CD4-positive, alpha-beta T cell (primary cell): ENCODE results near the gene BCS1L. TPM values are rescaled to one million over a fixed set of nuclear protein-coding genes. Genes with fewer than 3 reads are reported as not detected.

Source experiments
- ATAC-seq: fragments of 200-7000 bp; cut with Tn5 transposase; one replicate; pipeline ENCODE4 v1.10.0; 2022; ENCODE audit warnings: mild to moderate bottlenecking; ENCODE audit not compliant: poor library complexity
- CTCF ChIA-PET: fragments of 350-600 bp; sonication (Branson Sonifier 250); formaldehyde crosslinking; loops from one replicate; lab custom pipeline; 2021; ENCODE audit warnings: antibody characterized with exemption, inconsistent platforms; lab: Charles Lee
- POLR2A ChIA-PET: fragments of 350-600 bp; sonication (Branson Sonifier 250); formaldehyde crosslinking; loops from one replicate; lab custom pipeline; 2021; ENCODE audit warnings: antibody characterized with exemption, inconsistent platforms; lab: Charles Lee
- DNase-seq, 14 experiments: peaks; one replicate each; pipeline ENCODE4 v3.0.0-alpha.2; 2013 to 2020; ENCODE audit warnings: mixed read lengths in 2 of 14
- H3K27ac ChIP-seq, 2 donors: one replicate each; pipeline versions ENCODE4 v1.5.1 to v1.7.0; 2013; ENCODE audit warnings: low read length in 2 of 2, low read depth in 1 of 2, mild to moderate bottlenecking in 1 of 2
- H3K27me3 ChIP-seq, 2 experiments: 1 replicate in 1 of 2; 2 replicates in 1 of 2; pipeline versions ENCODE4 v1.6.1 to v1.7.0; 2013; ENCODE audit warnings: low read length in 2 of 2, control low read depth in 1 of 2, mild to moderate bottlenecking in 1 of 2, moderate library complexity in 1 of 2; ENCODE audit not compliant: insufficient read depth in 2 of 2, control insufficient read depth in 1 of 2
- H3K36me3 ChIP-seq: one replicate; pipeline ENCODE4 v1.6.1; 2013; ENCODE audit warnings: low read length, control low read depth; ENCODE audit not compliant: insufficient read depth
- H3K4me1 ChIP-seq: one replicate; pipeline ENCODE4 v1.6.1; 2013; ENCODE audit warnings: low read length, control low read depth; ENCODE audit not compliant: insufficient read depth
- H3K4me3 ChIP-seq: one replicate; pipeline ENCODE4 v1.5.1; 2013; ENCODE audit warnings: mild to moderate bottlenecking, low read length, moderate library complexity
- H3K9me3 ChIP-seq, 2 experiments: 1 replicate in 1 of 2; 2 replicates in 1 of 2; pipeline versions ENCODE4 v1.6.1 to v1.7.0; 2013; ENCODE audit warnings: low read length in 2 of 2, mild to moderate bottlenecking in 2 of 2, control low read depth in 1 of 2, moderate library complexity in 1 of 2; ENCODE audit not compliant: control insufficient read depth in 1 of 2, insufficient read depth in 1 of 2
- H3K27ac Mint-ChIP-seq: one replicate; pipeline ENCODE4 v1.8.0; 2020; ENCODE audit warnings: mixed read lengths
- H3K27me3 Mint-ChIP-seq: one replicate; pipeline ENCODE4 v1.8.0; 2021; ENCODE audit warnings: mixed read lengths
- H3K36me3 Mint-ChIP-seq: one replicate; pipeline ENCODE4 v1.8.0; 2021; ENCODE audit warnings: low read depth, mixed read lengths
- H3K4me1 Mint-ChIP-seq: one replicate; pipeline ENCODE4 v1.8.0; 2021; ENCODE audit warnings: low read depth, mixed read lengths
- H3K4me3 Mint-ChIP-seq: one replicate; pipeline ENCODE4 v1.8.0; 2020; ENCODE audit warnings: mild to moderate bottlenecking, mixed read lengths
- H3K9me3 Mint-ChIP-seq: one replicate; pipeline ENCODE4 v1.8.0; 2020; ENCODE audit warnings: mixed read lengths
- CTCF ChIP-seq: fragments of 200-600 bp; IDR thresholded peaks from one replicate; pipeline ENCODE4 v1.8.0; 2022; ENCODE audit warnings: antibody characterized with exemption, mild to moderate bottlenecking
- intact Hi-C, 2 experiments: fragments of 100-400 bp; cut with DNase I in 1 of 2; cut with micrococcal nuclease in 1 of 2; formaldehyde crosslinking; loops; one replicate each; pipeline versions ENCODE4 v1.15.1 to v1.9.0; 2023 to 2025; cut with DNase I, micrococcal nuclease
- polyA plus RNA-seq, 2 donors: library from polyadenylated mRNA; unstranded; fragments of 120-200 nt; gene quantifications; one replicate each; pipeline ENCODE4 v1.2.1, GENCODE V29; 2013
- total RNA-seq, 174 experiments: library from RNA in 2 of 174; stranded (reverse) in 2 of 174; gene quantifications; one replicate each; pipeline ENCODE4 v1.2.3 and lab custom pipeline; 2021 to 2026

The BCS1L gene, protein sequence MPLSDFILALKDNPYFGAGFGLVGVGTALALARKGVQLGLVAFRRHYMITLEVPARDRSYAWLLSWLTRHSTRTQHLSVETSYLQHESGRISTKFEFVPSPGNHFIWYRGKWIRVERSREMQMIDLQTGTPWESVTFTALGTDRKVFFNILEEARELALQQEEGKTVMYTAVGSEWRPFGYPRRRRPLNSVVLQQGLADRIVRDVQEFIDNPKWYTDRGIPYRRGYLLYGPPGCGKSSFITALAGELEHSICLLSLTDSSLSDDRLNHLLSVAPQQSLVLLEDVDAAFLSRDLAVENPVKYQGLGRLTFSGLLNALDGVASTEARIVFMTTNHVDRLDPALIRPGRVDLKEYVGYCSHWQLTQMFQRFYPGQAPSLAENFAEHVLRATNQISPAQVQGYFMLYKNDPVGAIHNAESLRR
- total RNA-seq (10 to 100 TPM; 11.4 to 12.7 TPM), total RNA-seq (lab: John Stamatoyannopoulos, UW) (8.4 to 68.8 (median 26.4) reads per million in 172 experiments)
- polyA plus RNA-seq (2013, experiment 1 of 2), result 28.2 TPM
- 37.7 TPM for polyA plus RNA-seq (2013, experiment 2 of 2)

GRCh38 chr2:218659258-218659987 lies at the start of gene BCS1L, which contains the start of gene ZNF142:
Gene BCS1L, plus strand, starts transcription at chr2:218659683. Its CDS starts 1,305 bp downstream, at chr2:218660988.
Gene ZNF142, minus strand, starts transcription at chr2:218659623. Its CDS starts 3,194 bp downstream, at chr2:218656429.
- intact Hi-C loops, result loop anchor here (1.0 to 10.0 kb wide), 8 partner anchors 12 to 728 kb away; partner anchors contain the start of genes AAMP (in 1 of the 2), CNOT9 (in 1 of the 2), DNPEP (in 1 of the 2) and PNKD (in 1 of the 2)
- peaks cover 35% of the 10 kb centered on the region for H3K4me1 Mint-ChIP-seq
- DNase-seq, result peak; percentile 82 to 95 (median 92)
- H3K4me1 ChIP-seq, result peaks cover 19% of the 10 kb centered on the region
- no peaks in the 10 kb centered on the region for H3K27me3 Mint-ChIP-seq
- POLR2A ChIA-PET, result interaction anchor here (0.5 to 5.9 kb wide), 20 partner anchors 8 to 938 kb away, joined by 3 to 84 read pairs (median 4); partner anchors contain the start of genes AAMP, CTDSP1, DNAJB2 and DNPEP
- H3K36me3 Mint-ChIP-seq, result peaks cover 88% of the 10 kb centered on the region
- H3K36me3 ChIP-seq, result peaks cover 54% of the 10 kb centered on the region
- H3K27ac Mint-ChIP-seq, result peak within 1 kb of the TSS; percentile 89
- H3K9me3 ChIP-seq, result no peaks in the 10 kb centered on the region
- CTCF ChIA-PET, result interaction anchor here (0.7 to 2.8 kb wide), 10 partner anchors 9 to 434 kb away, joined by 3 to 23 read pairs (median 6); partner anchors contain the start of genes RNF25, STK36 and TTLL4
- no peak for TF ChIP-seq CTCF
- peak within 1 kb of the TSS; percentile 95 for H3K4me3 Mint-ChIP-seq
- peak within 1 kb of the TSS; percentile 79 for H3K4me3 ChIP-seq
- H3K27ac ChIP-seq, result peak within 1 kb of the TSS; percentile 53 to 83
- ATAC-seq, result peak; percentile 98
- no peaks in the 10 kb centered on the region for H3K27me3 ChIP-seq
- H3K9me3 Mint-ChIP-seq, result no peaks in the 10 kb centered on the region

DNA sequence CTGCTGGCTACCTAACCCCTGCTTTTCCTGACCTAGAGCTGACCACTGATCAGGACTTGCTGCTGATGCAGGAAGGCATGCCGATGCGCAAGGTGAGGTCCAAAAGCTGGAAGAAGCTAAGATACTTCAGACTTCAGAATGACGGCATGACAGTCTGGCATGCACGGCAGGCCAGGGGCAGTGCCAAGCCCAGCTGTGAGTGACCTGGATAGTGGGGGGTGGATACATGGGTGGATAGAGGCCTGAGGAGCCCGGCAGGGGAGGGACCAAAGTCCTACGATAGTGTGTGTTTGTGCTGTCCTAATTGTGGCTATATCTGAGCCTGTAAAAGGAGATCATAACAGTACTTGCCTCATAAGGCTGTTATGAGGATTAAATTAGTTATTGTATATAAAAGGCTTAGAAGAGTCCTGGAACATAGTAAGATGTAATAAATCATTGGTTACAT lies 43.6 kb upstream of the BCS1L start:
- no peak for ATAC-seq
- no peak overlapping the region for H3K27ac ChIP-seq
- H3K4me3 ChIP-seq, result no peak overlapping the region
- no peaks in the 10 kb centered on the region for H3K27me3 ChIP-seq
- no peaks in the 10 kb centered on the region for H3K9me3 ChIP-seq
- Mint-ChIP-seq H3K9me3 (no peaks in the 10 kb centered on the region), H3K36me3 (no peaks in the 10 kb centered on the region), H3K27ac (no peak overlapping the region), H3K4me3 (no peak overlapping the region), H3K27me3 (no peaks in the 10 kb centered on the region), H3K4me1 (no peaks in the 10 kb centered on the region)
- ChIA-PET CTCF (no interaction called here), POLR2A (no interaction called here)
- TF ChIP-seq CTCF, result no peak
- H3K4me1 ChIP-seq, result no peaks in the 10 kb centered on the region
- no peak for DNase-seq
- no peaks in the 10 kb centered on the region for H3K36me3 ChIP-seq
- intact Hi-C loops, result no loop called here
